GM12878 (cell line): ENCODE results near the gene E2F1. TPM values are rescaled to one million over a fixed set of nuclear protein-coding genes. Genes with fewer than 3 reads are reported as not detected.

Experiments used
- ATAC-seq: fragments of 200-7000 bp; cut with Tn5 transposase; 3 replicates; pipeline ENCODE4 v1.9.1; 2020; ENCODE audit warnings: mild to moderate bottlenecking, moderate library complexity
- BruUV-seq: library from RNA; stranded (reverse); fragments of 400-500 nt; replicated peaks from 2 replicates; lab custom pipeline; 2021; lab: Mats Ljungman, UMichigan
- CTCF ChIA-PET: fragments of 300-600 bp; sonication (Branson Sonifier 250); formaldehyde crosslinking; extraction: SDS; loops from one replicate; lab custom pipeline; 2021; ENCODE audit warnings: inconsistent platforms; lab: Yijun Ruan, JAX
- POLR2A ChIA-PET: fragments of 350-600 bp; formaldehyde crosslinking; extraction: SDS; loops from one replicate; lab custom pipeline; 2021; ENCODE audit warnings: inconsistent platforms; lab: Charles Lee
- RAD21 ChIA-PET: fragments of 300-600 bp; sonication (Branson Sonifier 250); formaldehyde crosslinking; loops from one replicate; lab custom pipeline; 2023; ENCODE audit warnings: antibody characterized with exemption; ENCODE audit not compliant: unreplicated experiment; lab: Charles Lee
- SMC1A ChIA-PET: fragments of 300-600 bp; sonication (Branson Sonifier 250); formaldehyde crosslinking; loops from one replicate; lab custom pipeline; 2023; ENCODE audit not compliant: unreplicated experiment, uncharacterized antibody; lab: Charles Lee
- DNase-seq: peaks from one replicate; pipeline ENCODE4 v3.0.0-alpha.2; 2011; ENCODE audit warnings: low read depth, low spot score
- FAIRE-seq: peaks from 3 replicates; lab custom pipeline; 2011; peaks lifted over from hg19 to GRCh38; lab: Jason Lieb, UNC
- H2AFZ ChIP-seq: 2 replicates; pipeline ENCODE4 v1.6.0; 2011; ENCODE audit warnings: low read depth, low read length, control low read depth; ENCODE audit not compliant: control insufficient read depth
- H3K27ac ChIP-seq: 2 replicates; pipeline ENCODE4 v1.5.1; 2011; ENCODE audit warnings: control low read depth; ENCODE audit not compliant: control insufficient read depth, insufficient read depth
- H3K27me3 ChIP-seq, 2 experiments: replicated peaks in 1 of 2; 2 replicates each; pipeline versions ENCODE4 v1.6.0 to v1.6.1; 2011; ENCODE audit warnings: low read length in 1 of 2; ENCODE audit not compliant: control insufficient read depth in 2 of 2, insufficient read depth in 2 of 2
- H3K36me3 ChIP-seq, 2 experiments: 2 replicates each; pipeline ENCODE4 v1.5.1; 2011; ENCODE audit warnings: low read length in 1 of 2; ENCODE audit not compliant: control insufficient read depth in 2 of 2, insufficient read depth in 2 of 2
- H3K4me1 ChIP-seq: 2 replicates; pipeline ENCODE4 v1.6.1; 2011; ENCODE audit warnings: mild to moderate bottlenecking, low read length, moderate library complexity, mixed read lengths; ENCODE audit not compliant: control insufficient read depth, insufficient read depth
- H3K4me2 ChIP-seq: 2 replicates; pipeline ENCODE4 v1.6.0; 2011; ENCODE audit warnings: control low read depth; ENCODE audit not compliant: control insufficient read depth, insufficient read depth
- H3K4me3 ChIP-seq: fragments of 200-600 bp; sonication (generic); 2 replicates; pipeline ENCODE4 v1.5.1; 2016
- H3K79me2 ChIP-seq: 2 replicates; pipeline ENCODE4 v1.6.0; 2011; ENCODE audit warnings: low read length; ENCODE audit not compliant: control insufficient read depth, insufficient read depth
- H3K9ac ChIP-seq: 2 replicates; pipeline ENCODE4 v1.8.0; 2011; ENCODE audit warnings: low read length, control low read depth, mixed read lengths; ENCODE audit not compliant: control insufficient read depth, insufficient read depth
- H3K9me3 ChIP-seq: replicated peaks from 3 replicates; pipeline ENCODE4 v1.5.1; 2011; ENCODE audit warnings: mild to moderate bottlenecking, low read length; ENCODE audit not compliant: control insufficient read depth, insufficient read depth
- H4K20me1 ChIP-seq: 2 replicates; pipeline ENCODE4 v1.6.0; 2011; ENCODE audit not compliant: control insufficient read depth, insufficient read depth
- ATF7 ChIP-seq: fragments of 450-650 bp; IDR thresholded peaks from 2 replicates; pipeline ENCODE4 v1.6.1; 2016; ENCODE audit warnings: low read depth, mild to moderate bottlenecking
- HCFC1 ChIP-seq: fragments of 150-350 bp; IDR thresholded peaks from 2 replicates; pipeline ENCODE4 v1.6.1; 2014; ENCODE audit warnings: low read length
- HSF1 ChIP-seq: fragments of 150-350 bp; IDR thresholded peaks from 2 replicates; pipeline ENCODE4 v1.6.1; 2014; ENCODE audit warnings: mild to moderate bottlenecking, low read depth, low read length
- PRDM15 ChIP-seq: fragments of 450-650 bp; formaldehyde crosslinking; IDR thresholded peaks from 2 replicates; pipeline ENCODE4 v1.4.0; 2020; ENCODE audit warnings: mild to moderate bottlenecking, moderate library complexity
- WGBS: methylation state at CpG from one replicate; pipeline ENCODE4 v1.1.6; 2016; ENCODE audit warnings: low lambda C conversion rate; ENCODE audit not compliant: insufficient replicate concordance, insufficient coverage; ENCODE audit errors: missing lambda C conversion rate; 5-methylcytosine and 5-hydroxymethylcytosine counted together
- in situ Hi-C: fragments of 300-500 bp; cut with MboI; formaldehyde crosslinking; loops from 9 replicates; pipeline ENCODE4 v1.14.3; 2018; ENCODE audit warnings: mixed read lengths
- intact Hi-C: fragments of 100-400 bp; cut with micrococcal nuclease; formaldehyde crosslinking; loops from one replicate; pipeline ENCODE4 v1.14.2; 2022; ENCODE audit not compliant: unreplicated experiment
- polyA plus RNA-seq, 11 experiments: library from polyadenylated mRNA; depleted of rRNA in 4 of 11; unstranded in 6 of 11; stranded (reverse) in 5 of 11; fragments of >200 nt; fragmentation: Nextera tagmentation in 4 of 11; fragmentation: Illumina TruSeq in 1 of 11; extraction: Ambion mirVana in 4 of 11; extraction: Trizol in 1 of 11; gene quantifications; 1 replicate in 1 of 11; 2 replicates in 10 of 11; pipeline versions ENCODE4 v1.2.1 to v1.2.3, GENCODE V29; 2011 to 2016; ENCODE audit warnings: inconsistent platforms in 2 of 11, missing spikeins in 2 of 11, low read depth in 1 of 11
- total RNA-seq, 4 experiments: library from RNA; depleted of rRNA in 3 of 4; stranded (reverse); fragments of >200 nt in 3 of 4; fragmentation: Illumina TruSeq in 1 of 4; extraction: Trizol in 1 of 4; gene quantifications; 2 replicates each; pipeline versions ENCODE4 v1.2.1 to v1.2.3, GENCODE V29; 2013 to 2021

Gene E2F1
- total and polyA plus RNA-seq, 10 of the 15 experiments (the other 5 are each of a cell fraction or from before 2014, with no cell fraction given): 0.29 to 50.2 (median 19.7) TPM

- RAD21 ChIA-PET: no interaction called here
Measured at GRCh38 chr20:33656010-33656782, 30.0 kb downstream of the E2F1 start.

More at GRCh38 chr20:33656010-33656782, 30.0 kb downstream of the E2F1 start:
- intact Hi-C loops (no loop called here), in situ Hi-C loops (no loop called here)
- CTCF ChIA-PET: interaction anchor here (0.7 kb wide), 1 partner anchor 183 kb away, joined by 3 read pairs; no protein-coding TSS in a partner anchor
- no peaks in the 10 kb centered on the region for H4K20me1 ChIP-seq
- FAIRE-seq (no peak), DNase-seq (no peak), ATAC-seq (no peak)
- H3K4me3 ChIP-seq: no peak overlapping the region
- H3K27me3 ChIP-seq: peaks cover 0 to 2% of the 10 kb centered on the region in 2 experiments; a peak in 2 of 4 replicates
- no peak overlapping the region for H3K4me2 ChIP-seq
- no peak for TF ChIP-seq ATF7
- no peak for TF ChIP-seq PRDM15 (CRISPR knock-in tag)
- no peak for TF ChIP-seq HCFC1
- TF ChIP-seq HSF1: no peak
- POLR2A ChIA-PET: interaction anchor here (0.6 kb wide), 1 partner anchor 57 kb away, joined by 4 read pairs; no protein-coding TSS in a partner anchor
- H3K79me2 ChIP-seq: no peaks in the 10 kb centered on the region
- no peaks in the 10 kb centered on the region for H3K9me3 ChIP-seq
- H3K9ac ChIP-seq: no peak overlapping the region
- WGBS: 87% methylated on average over 10 of the region's 10 CpGs
- SMC1A ChIA-PET: no interaction called here
- H2AFZ ChIP-seq: no peak overlapping the region
- no peak overlapping the region for H3K27ac ChIP-seq
- H3K4me1 ChIP-seq: peaks cover 18% of the 10 kb centered on the region
- no TSS peak for BruUV-seq
- no peaks in the 10 kb centered on the region for H3K36me3 ChIP-seq
